ENCODE results near the gene OR10A7.

DNA sequence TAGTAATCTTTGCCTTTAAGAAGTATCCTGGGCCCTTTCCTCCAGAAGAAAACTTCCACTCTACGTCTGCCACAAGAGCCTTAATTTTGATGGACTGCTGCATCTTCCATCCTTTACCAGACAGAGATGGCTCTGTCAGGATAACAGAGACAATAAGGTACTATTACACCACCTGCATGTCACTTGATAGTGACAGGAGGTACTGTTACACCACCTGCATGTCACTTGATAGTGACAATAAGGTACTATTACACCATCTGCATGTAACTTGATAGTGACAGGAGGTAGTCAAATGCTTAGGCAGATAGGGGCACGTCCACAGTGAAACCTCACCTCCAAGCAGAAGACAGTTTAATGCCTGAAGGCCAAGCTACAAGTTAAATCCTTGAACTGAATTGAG lies 37.5 kb downstream of the OR10A7 start:
- TF ChIP-seq, protein P1, sequence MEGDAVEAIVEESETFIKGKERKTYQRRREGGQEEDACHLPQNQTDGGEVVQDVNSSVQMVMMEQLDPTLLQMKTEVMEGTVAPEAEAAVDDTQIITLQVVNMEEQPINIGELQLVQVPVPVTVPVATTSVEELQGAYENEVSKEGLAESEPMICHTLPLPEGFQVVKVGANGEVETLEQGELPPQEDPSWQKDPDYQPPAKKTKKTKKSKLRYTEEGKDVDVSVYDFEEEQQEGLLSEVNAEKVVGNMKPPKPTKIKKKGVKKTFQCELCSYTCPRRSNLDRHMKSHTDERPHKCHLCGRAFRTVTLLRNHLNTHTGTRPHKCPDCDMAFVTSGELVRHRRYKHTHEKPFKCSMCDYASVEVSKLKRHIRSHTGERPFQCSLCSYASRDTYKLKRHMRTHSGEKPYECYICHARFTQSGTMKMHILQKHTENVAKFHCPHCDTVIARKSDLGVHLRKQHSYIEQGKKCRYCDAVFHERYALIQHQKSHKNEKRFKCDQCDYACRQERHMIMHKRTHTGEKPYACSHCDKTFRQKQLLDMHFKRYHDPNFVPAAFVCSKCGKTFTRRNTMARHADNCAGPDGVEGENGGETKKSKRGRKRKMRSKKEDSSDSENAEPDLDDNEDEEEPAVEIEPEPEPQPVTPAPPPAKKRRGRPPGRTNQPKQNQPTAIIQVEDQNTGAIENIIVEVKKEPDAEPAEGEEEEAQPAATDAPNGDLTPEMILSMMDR (IDR thresholded peaks at IDR 0.05): no peak
- no peak for TF ChIP-seq POLR2AphosphoS5 (IDR thresholded peaks at IDR 0.05)

Data from gastroesophageal sphincter (tissue), 3 donors.